ENCODE data around the gene ADAM10.

ADAM10 gene

DNA sequence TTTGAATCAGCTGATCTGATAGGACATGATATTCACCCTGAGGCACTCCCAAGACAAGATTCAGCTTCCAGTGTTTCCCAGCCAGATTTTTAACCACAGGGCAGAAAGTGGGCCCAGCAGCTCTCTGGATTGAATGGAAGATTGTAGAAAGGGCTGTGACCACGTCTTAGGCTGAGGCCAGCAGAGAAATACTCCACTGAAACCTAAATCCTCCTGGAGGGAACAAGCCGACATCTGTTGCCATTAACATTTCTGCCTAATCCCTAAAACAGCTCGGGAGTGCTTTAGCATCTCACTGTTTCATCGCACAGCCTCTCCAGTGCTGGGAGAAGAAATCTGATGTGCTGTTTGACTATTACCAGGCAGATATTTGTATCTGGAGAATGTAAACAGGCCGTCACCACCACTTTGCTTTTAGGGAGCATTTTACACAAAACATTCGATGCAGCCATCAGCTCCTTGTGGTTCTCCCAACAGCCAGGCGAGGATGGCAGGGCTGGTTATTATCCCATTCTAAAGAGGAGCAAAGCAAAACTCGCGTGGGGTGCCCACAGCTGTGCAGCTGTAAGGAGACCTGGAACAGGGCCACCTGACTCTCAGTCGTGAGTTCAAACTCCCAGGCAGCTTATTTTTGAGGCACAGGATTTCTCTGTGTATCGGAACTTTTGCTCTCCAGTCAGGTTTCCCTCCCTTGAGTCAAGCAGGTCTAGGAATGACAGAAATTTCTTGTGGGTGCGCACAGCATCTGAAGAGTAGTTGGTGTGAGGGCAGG is 200.3 kb downstream of the ADAM10 start:
- DNase-seq = no peak

DNA sequence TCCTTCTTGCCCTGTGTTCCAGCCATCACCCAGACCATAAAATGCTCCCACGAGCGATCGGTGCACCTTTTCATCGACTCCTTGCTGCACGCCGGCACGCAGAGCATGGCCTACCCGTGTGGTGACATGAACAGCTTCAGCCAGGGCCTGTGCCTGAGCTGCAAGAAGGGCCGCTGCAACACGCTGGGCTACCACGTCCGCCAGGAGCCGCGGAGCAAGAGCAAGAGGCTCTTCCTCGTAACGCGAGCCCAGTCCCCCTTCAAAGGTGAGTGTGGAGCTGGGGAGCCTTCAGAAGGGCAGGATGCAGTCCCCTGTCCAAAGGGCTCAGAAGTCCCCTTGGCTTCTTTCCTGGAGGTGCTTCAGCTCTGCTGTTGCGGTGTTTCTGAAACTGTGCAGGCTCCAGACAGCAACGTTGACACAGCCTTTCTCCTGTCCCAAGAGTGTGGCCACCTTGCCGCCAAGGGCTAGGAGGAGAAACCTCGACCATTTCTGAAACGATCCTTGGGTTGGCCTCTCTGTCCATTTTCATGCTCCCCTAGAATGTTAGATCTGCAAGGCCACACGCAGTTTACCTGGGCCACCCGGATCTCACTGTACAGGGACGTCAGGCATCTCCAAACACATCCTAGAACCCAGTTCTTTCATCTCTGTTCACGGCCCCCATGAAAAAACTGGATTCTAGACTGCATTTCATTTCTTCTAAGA is 201.0 kb downstream of the ADAM10 start:
- no peak for DNase-seq

- no peak for DNase-seq
Observed at GRCh38 chr15:58547628-58548307, 201.7 kb downstream of the ADAM10 start.

DNA sequence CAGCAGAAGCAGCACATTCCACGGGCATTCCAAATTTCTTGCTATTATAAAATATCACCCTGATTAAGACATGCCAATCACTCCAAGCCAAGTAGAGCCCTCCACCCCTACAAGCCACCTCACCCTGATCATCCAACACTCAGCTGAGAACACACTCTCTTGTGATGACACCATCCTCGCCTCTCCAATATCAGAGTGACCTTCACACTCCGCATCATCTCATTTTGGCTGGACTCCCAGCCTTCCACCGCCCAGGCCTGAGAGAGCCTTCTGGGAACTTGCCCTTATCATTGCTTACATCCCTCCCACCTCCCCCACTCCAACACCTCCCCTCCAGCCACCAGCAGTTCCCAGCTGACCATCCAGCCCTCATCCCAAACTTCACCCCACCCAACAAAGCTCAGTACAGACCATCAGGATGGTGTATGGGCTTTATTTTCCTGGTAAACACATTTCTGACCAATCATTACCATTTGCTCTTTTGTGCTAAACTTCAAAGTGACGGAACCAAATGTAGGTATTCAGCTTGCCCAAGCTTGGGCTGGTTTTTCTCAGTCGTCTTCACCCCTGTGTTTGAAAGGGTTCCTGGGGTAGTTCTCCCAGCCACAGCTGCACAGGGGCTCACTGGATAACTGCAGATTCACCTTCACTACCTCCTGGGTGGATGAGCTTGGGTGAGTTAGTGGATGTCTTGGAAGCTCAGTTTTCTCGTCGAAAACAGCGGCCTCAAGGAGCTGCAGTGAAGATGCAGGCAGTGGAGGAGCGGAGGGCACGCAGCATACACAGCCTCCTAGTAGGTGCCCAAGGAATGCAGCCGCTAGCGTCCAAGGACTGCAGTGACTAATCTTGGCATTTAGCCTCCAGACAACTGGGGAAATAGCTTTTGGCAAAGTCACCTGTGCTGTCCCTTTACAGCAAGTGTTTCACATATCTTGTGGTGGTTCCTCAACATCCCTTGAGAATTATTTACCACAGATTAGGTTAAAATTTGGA is 202.6 kb downstream of the ADAM10 start:
- DNase-seq = no peak

GRCh38 chr15:58546066-58546591 is 203.4 kb downstream of the ADAM10 start:
- no peak for DNase-seq

- peak; percentile 75 for DNase-seq
Observed at GRCh38 chr15:58545307-58546065, 204.0 kb downstream of the ADAM10 start.

DNA sequence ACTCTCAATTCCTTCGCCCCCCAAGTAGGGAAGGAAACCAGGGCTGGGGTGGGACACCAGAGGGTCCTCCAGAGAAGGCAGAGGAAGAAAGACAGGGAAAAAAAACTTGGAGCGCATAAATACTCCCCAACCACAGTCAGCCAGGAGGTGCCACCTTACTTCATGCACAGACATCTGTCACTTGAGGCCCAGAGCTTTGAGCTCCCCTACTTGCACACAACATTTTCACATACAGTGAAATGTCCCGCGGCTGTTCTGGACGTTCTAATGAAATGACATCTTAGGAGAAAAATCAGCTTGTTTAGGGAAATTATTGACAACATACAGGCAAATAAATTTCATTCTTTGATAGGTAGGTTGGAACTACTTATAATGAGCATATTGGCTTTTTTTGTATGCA is 204.8 kb downstream of the ADAM10 start:
- no peak for DNase-seq

DNA sequence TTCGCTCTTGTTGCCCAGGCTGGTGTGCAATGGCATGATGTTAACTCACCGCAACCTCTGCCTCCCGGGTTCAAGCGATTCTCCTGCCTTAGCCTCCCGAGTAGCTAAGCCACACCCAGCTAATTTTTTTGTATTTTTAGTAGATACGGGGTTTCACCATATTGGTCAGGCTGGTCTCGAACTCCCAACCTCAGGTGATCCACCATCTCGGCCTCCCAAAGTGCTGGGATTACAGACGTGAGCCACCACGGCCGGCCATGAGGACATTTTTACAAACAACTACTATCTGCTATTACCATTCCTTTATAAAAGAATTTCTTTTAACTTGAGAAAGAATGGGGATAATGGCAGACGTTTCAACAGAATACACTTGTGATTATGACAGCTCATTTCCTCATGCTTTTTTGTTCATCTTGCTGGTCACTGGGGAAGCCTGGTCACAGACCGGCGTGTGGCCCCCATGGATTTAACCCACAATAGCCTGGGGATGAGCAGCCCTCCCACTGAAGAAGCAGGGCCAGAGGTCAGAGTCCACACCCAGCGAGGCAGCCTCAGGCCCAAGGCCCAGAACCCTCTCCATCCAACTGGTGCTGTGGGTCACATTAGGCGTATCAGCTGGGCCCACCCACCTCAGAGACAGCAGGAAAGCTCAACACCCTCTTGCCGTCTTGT is 205.7 kb downstream of the ADAM10 start:
- DNase-seq = no peak

DNA sequence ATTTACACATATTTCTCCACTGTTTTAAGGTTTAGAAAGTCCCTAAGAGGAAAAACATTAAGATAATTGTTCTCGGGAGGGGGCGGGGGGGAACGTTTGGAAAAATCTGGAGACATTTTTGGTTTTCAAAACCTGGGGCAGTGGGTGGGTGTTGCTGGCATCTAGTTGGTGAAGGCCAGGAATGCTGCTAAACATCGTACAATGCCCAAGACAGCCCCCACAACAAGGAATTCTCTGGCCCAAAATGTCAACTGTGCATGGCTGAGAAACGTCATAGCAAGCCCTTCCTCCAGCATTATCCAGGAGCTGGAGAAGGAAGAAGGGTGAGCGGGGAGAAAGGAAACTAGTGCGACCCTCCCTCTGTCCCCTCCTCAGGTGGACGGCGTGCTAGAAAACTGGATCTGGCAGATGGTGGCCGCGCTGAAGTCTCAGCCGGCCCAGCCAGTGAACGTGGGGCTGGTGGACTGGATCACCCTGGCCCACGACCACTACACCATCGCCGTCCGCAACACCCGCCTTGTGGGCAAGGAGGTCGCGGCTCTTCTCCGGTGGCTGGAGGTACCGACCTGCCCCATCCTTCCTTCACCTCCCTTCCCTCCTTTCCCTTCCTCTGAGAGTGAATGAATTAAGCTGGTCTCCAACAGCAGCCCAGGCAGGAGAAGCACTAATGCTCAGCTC is 208.0 kb downstream of the ADAM10 start:
- no peak for DNase-seq

DNA sequence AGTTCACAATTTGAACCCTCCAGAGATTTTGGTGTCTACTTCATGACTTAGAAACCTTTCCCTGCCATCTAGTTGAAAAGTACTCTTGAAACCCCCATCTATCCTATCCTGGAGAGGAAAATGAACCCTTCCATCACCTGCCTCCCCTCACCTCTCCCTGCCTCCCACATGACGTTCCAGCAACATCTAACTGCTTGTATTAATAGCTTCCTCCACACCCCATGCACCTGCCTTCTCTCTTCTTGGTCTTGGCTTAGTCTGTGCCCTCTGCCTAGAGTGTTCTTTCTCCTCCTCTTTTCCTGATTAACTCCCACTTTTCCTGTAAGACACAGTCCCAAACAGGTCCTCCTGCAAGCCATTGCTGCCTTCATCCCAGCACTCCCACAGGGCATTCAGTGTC is 210.0 kb downstream of the ADAM10 start:
- DNase-seq = no peak

GRCh38 chr15:58538901-58539300 is 210.6 kb downstream of the ADAM10 start:
- no peak for DNase-seq

All from activated CD4-positive, alpha-beta T cell treated with anti-CD3 and anti-CD28 coated beads, Interleukin-2, Interleukin-6, amounts not matched to agents 100 ng/mL and 50 ng/mL, durations not matched to agents 16 hours and 8 hours (primary cell).